PC-9 (cell line): Measurements from ENCODE around the gene ZNF443. TPM values are rescaled to one million over a fixed set of nuclear protein-coding genes. Genes with fewer than 3 reads are reported as not detected.
"Not testable (repeated sequence)": the region's sequence is repeated elsewhere in the genome, so short reads cannot be mapped to it uniquely, and the experiment has no call there.

Experiments used
- BruUV-seq: library from RNA; stranded (reverse); fragments of 400-500 nt; replicated peaks from 2 replicates; lab custom pipeline; 2021; lab: Mats Ljungman, UMichigan
- CTCF ChIA-PET: fragments of 300-600 bp; sonication (Branson Sonifier 250); formaldehyde crosslinking; loops from one replicate; lab custom pipeline; 2022; ENCODE audit warnings: antibody characterized with exemption; lab: Charles Lee
- POLR2A ChIA-PET: fragments of 300-600 bp; sonication (Branson Sonifier 250); formaldehyde crosslinking; loops from one replicate; lab custom pipeline; 2022; ENCODE audit warnings: antibody characterized with exemption; ENCODE audit not compliant: unreplicated experiment; lab: Charles Lee
- DNase-seq, 2 experiments: peaks; one replicate each; pipeline versions ENCODE4 v3.0.0 to v3.0.0-alpha.2; 2015 to 2022; ENCODE audit warnings: mixed read lengths in 1 of 2
- H2AFZ ChIP-seq: fragments of 200-600 bp; sonication (generic); 2 replicates; pipeline ENCODE4 v1.8.1; 2017; ENCODE audit warnings: antibody characterized with exemption
- H3F3A ChIP-seq: fragments of 200-600 bp; sonication (generic); 2 replicates; pipeline ENCODE4 v1.8.1; 2017; ENCODE audit warnings: antibody characterized with exemption, mild to moderate bottlenecking, low read depth; ENCODE audit not compliant: insufficient read depth
- H3K27ac ChIP-seq: fragments of 200-600 bp; sonication (generic); 2 replicates; pipeline ENCODE4 v1.6.1; 2016; ENCODE audit warnings: mixed run types
- H3K27me3 ChIP-seq: fragments of 200-600 bp; sonication (generic); 2 replicates; pipeline ENCODE4 v1.6.1; 2016; ENCODE audit warnings: low read depth, mixed run types; ENCODE audit not compliant: insufficient read depth
- H3K36me3 ChIP-seq: fragments of 200-600 bp; sonication (generic); 2 replicates; pipeline ENCODE4 v1.6.1; 2016; ENCODE audit warnings: low read depth, mixed run types
- H3K4me1 ChIP-seq: fragments of 200-600 bp; sonication (generic); replicated peaks from 2 replicates; pipeline ENCODE4 v1.6.1; 2016; ENCODE audit warnings: mixed run types; ENCODE audit not compliant: insufficient read depth
- H3K4me2 ChIP-seq: fragments of 200-600 bp; sonication (generic); 2 replicates; pipeline ENCODE4 v1.6.1; 2017; ENCODE audit warnings: mixed run types
- H3K4me3 ChIP-seq: fragments of 200-600 bp; sonication (generic); 2 replicates; pipeline ENCODE4 v1.6.1; 2016; ENCODE audit warnings: mixed run types
- H3K79me2 ChIP-seq: fragments of 200-600 bp; sonication (generic); 2 replicates; pipeline ENCODE4 v1.6.1; 2017; ENCODE audit warnings: low read depth, mixed run types
- H3K9me2 ChIP-seq: fragments of 200-600 bp; sonication (generic); 2 replicates; pipeline ENCODE4 v1.8.1; 2017; ENCODE audit warnings: mild to moderate bottlenecking; ENCODE audit not compliant: insufficient read depth
- H3K9me3 ChIP-seq: fragments of 200-600 bp; sonication (generic); 2 replicates; pipeline ENCODE4 v1.8.1; 2016; ENCODE audit warnings: low read depth; ENCODE audit not compliant: insufficient read depth
- H4K20me1 ChIP-seq: fragments of 200-600 bp; sonication (generic); 2 replicates; pipeline ENCODE4 v1.8.1; 2017; ENCODE audit not compliant: insufficient read depth
- EZH2 ChIP-seq: fragments of 200-600 bp; sonication (generic); IDR thresholded peaks from 2 replicates; pipeline ENCODE4 v1.8.0; 2017; ENCODE audit warnings: antibody characterized with exemption, low read depth
- intact Hi-C: fragments of 100-400 bp; cut with micrococcal nuclease; formaldehyde crosslinking; loops from one replicate; pipeline ENCODE4 v1.10.0; 2022; ENCODE audit not compliant: unreplicated experiment
- total RNA-seq: library from RNA; stranded (reverse); gene quantifications from 2 replicates; pipeline ENCODE4 v1.2.3, GENCODE V29; 2021
- TF ChIP-seq, protein P1 (sequence below): fragments of 200-600 bp; sonication (generic); conservative IDR thresholded peaks from 2 replicates; pipeline ENCODE4 v1.6.1; 2017; ENCODE audit warnings: mixed run types, antibody characterized with exemption, mild to moderate bottlenecking, moderate library complexity

ZNF443 gene
- total RNA-seq, 1 experiment from 2014 or later = 3.3 TPM

DNA sequence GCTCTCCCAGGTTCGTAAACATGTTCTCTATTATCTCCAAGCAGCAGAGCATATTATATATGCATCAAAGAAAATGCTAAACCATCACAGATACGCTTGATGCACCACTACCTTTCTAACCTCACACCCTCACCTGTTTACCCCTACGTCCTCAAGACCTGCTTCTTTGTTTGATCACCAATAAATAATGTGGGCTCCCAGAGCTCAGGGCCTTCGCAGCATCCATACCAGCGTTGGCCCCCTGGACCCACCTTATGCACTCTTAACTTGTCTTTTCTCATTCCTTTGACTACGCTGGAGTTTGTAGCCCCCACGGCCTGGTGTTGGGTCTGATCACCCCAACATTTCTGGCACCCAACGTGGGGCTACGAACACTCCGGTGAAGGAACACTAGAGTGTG, 10.0 kb upstream of the ZNF443 start:
- no peak overlapping the region for H3K4me3 ChIP-seq
- H3K79me2 ChIP-seq = no peaks in the 10 kb centered on the region
- POLR2A ChIA-PET = no interaction called here
- no peak overlapping the region for H2AFZ ChIP-seq
- no peak overlapping the region for H3K27ac ChIP-seq
- H3K9me2 ChIP-seq = no peaks in the 10 kb centered on the region
- H4K20me1 ChIP-seq = no peaks in the 10 kb centered on the region
- no peak for DNase-seq
- H3F3A ChIP-seq = 0 out of 2 replicates have a peak, but pooled peaks cover 3% of the 10 kb centered on the region
- no peak overlapping the region for H3K4me2 ChIP-seq
- H3K36me3 ChIP-seq = no peaks in the 10 kb centered on the region
- intact Hi-C loops = no loop called here
- no peaks in the 10 kb centered on the region for H3K27me3 ChIP-seq
- H3K9me3 ChIP-seq = no peaks in the 10 kb centered on the region
- TF ChIP-seq, protein P1, sequence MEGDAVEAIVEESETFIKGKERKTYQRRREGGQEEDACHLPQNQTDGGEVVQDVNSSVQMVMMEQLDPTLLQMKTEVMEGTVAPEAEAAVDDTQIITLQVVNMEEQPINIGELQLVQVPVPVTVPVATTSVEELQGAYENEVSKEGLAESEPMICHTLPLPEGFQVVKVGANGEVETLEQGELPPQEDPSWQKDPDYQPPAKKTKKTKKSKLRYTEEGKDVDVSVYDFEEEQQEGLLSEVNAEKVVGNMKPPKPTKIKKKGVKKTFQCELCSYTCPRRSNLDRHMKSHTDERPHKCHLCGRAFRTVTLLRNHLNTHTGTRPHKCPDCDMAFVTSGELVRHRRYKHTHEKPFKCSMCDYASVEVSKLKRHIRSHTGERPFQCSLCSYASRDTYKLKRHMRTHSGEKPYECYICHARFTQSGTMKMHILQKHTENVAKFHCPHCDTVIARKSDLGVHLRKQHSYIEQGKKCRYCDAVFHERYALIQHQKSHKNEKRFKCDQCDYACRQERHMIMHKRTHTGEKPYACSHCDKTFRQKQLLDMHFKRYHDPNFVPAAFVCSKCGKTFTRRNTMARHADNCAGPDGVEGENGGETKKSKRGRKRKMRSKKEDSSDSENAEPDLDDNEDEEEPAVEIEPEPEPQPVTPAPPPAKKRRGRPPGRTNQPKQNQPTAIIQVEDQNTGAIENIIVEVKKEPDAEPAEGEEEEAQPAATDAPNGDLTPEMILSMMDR = no peak
- TF ChIP-seq EZH2 = no peak
- CTCF ChIA-PET = no interaction called here
- no TSS peak for BruUV-seq
- H3K4me1 ChIP-seq = peaks cover 16% of the 10 kb centered on the region

DNA sequence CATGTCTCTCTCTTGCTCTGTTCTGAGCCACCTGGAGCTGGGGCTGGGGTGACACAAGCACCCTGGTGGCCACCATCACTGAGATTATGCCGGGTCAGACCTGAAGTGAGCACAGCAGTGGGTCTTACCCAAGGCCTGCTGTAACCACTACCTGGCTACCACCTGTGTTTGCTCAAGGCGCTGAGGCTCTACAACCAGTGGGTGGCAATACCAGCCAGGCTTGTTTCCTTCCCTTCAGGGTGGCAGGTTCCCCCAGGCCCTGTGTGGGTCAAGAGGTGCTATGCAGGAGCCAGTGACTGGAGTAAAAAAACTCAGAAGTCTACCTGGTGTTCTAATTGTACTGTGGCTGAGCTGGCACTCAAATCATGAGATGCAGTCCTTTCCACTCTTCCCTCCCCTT, 8.0 kb upstream of the ZNF443 start:
- Histone ChIP-seq H3K4me2 (no peak overlapping the region), H3K27ac (no peak overlapping the region), H3K9me3 (0 out of 2 replicates have a peak, but pooled peaks cover 8% of the 10 kb centered on the region), H2AFZ (no peak overlapping the region), H3K4me1 (peaks cover 9% of the 10 kb centered on the region), H3K9me2 (no peaks in the 10 kb centered on the region), H4K20me1 (no peaks in the 10 kb centered on the region), H3F3A (0 out of 2 replicates have a peak, but pooled peaks cover 1% of the 10 kb centered on the region), H3K27me3 (no peaks in the 10 kb centered on the region), H3K79me2 (no peaks in the 10 kb centered on the region), H3K36me3 (no peaks in the 10 kb centered on the region), H3K4me3 (no peak overlapping the region)
- BruUV-seq = no TSS peak
- ChIA-PET CTCF (no interaction called here), POLR2A (no interaction called here)
- TF ChIP-seq, protein P1 = no peak
- no peak for TF ChIP-seq EZH2
- intact Hi-C loops = no loop called here
- DNase-seq = no peak

DNA sequence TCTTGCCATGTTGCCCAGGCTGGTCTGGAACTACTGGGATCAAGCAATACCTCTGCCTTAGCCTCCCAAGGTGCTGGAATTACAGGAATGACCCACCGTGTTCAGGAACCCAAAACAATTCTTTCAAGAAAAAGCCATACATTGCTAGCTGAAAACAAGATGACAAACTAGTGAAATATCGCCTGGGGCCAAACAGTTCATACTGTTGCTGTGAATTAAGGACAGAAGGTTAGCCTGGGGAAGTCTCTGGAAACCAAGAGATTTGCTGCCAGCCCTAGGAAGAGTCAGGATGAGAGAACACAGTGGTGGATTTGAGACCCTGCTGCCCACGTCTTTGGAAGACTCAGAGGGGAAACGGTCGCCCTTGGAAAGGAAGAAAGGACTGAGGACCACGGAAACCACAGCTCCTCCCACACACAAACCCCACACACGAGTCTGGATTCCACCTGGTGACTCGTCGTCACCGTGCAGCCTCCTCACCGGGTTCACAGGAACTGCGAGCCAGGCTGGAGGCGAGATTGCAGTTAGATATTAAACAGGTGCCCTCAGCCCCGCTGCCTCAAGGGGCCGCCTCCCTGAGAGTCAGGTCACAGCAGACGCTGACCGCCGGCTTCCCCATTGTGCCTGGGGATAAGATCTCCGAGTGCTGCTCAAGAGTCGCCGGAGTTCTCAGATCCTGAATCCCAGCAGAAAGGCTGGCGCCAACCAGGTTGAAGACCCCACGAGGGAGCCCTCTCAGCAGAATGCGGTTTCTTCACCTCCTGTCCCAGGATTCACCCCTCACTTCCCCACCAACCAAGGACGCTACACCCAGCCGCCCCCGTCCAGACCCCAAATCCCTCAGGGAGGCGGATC, 908 bp downstream of the ZNF443 start:
- H4K20me1 ChIP-seq, H3F3A ChIP-seq, POLR2A ChIA-PET, BruUV-seq, H3K9me2 ChIP-seq, H3K36me3 ChIP-seq, H3K27ac ChIP-seq, H3K27me3 ChIP-seq: not testable (repeated sequence)
- Histone ChIP-seq H2AFZ (peak overlapping the region; percentile 86), H3K4me3 (peak overlapping the region; percentile 89), H3K79me2 (peaks cover 12% of the 10 kb centered on the region), H3K9me3 (peaks cover 14% of the 10 kb centered on the region; the same call in 1 of the 2 replicates), H3K4me2 (peak overlapping the region; percentile 99), H3K4me1 (peaks cover 11% of the 10 kb centered on the region; the same call in 1 of the 2 replicates)
- DNase-seq = peak; percentile 28 to 57
- intact Hi-C loops = loop anchor here (1.0 to 5.0 kb wide), 4 partner anchors 38 to 381 kb away; partner anchors contain the start of genes ZNF44, ZNF564 and ZNF799
- CTCF ChIA-PET = interaction anchor here (0.5 kb wide), 1 partner anchor 368 kb away, joined by 10 read pairs; no protein-coding TSS in a partner anchor

DNA sequence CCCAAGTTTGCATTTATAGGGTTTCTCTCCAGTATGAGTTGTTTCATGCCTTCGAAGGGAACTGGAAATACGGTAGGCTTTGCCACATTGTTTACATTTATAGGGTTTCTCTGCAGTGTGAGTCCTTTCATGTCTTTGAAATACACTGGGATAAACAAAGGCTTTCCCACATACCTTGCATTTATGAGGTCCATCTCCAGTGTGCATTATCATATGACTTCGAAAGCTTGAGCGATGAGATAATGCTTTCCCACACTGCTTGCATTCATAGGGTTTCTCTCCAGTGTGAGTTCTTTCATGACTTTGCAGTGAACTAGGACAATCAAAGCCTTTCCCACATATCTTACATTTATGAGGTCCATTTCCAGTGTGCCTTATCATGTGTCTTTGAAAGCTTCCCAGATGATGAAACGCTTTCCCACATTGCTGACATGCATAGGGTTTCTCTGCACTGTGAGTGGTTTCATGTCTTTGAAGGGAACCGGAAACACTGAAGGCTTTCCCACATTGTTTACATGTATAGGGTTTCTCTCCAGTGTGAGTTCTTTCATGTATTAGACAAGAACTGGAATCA, 10.0 kb downstream of the ZNF443 start:
- H3K4me1 ChIP-seq, H2AFZ ChIP-seq, H3K4me2 ChIP-seq, H3K4me3 ChIP-seq, DNase-seq, H3K27me3 ChIP-seq, CTCF ChIA-PET, H3K27ac ChIP-seq, BruUV-seq, H3K9me2 ChIP-seq, intact Hi-C loops, H3K79me2 ChIP-seq, H4K20me1 ChIP-seq, H3F3A ChIP-seq, POLR2A ChIA-PET: not testable (repeated sequence)
- peaks cover 15% of the 10 kb centered on the region for H3K36me3 ChIP-seq
- H3K9me3 ChIP-seq = peaks cover 18% of the 10 kb centered on the region
